HFF-Myc (cell line): ENCODE data around the gene CACNA1S.
A peak's percentile ranks its signal among the peaks of the same experiment; 100 is the strongest.

Experiments
- DNase-seq: peaks from one replicate; pipeline ENCODE4 v3.0.0-alpha.2; 2011; ENCODE audit warnings: low read depth; ENCODE audit errors: extremely low read depth
- H3K4me3 ChIP-seq: replicated peaks from 2 replicates; pipeline ENCODE4 v1.5.1; 2011; ENCODE audit warnings: low read depth, mild to moderate bottlenecking, control low read depth, low read length
- CTCF ChIP-seq: IDR thresholded peaks from 2 replicates; pipeline ENCODE4 v1.5.1; 2012; ENCODE audit warnings: mild to moderate bottlenecking, low read depth, low read length, control low read depth; ENCODE audit errors: missing control alignments

The CACNA1S gene

GRCh38 chr1:201022820-201023516 is 89.3 kb downstream of the CACNA1S start:
- DNase-seq: no peak
- peak overlapping the region; percentile 28 for H3K4me3 ChIP-seq
- no peak for TF ChIP-seq CTCF

- no peak for DNase-seq
- no peak overlapping the region for H3K4me3 ChIP-seq
- TF ChIP-seq CTCF: no peak
These were observed 89.8 kb downstream of the CACNA1S start for GRCh38 chr1:201022493-201022819.

GRCh38 chr1:201021630-201022492 is 90.4 kb downstream of the CACNA1S start:
- DNase-seq: no peak
- TF ChIP-seq CTCF: no peak
- no peak overlapping the region for H3K4me3 ChIP-seq

- H3K4me3 ChIP-seq: no peak overlapping the region
- DNase-seq: no peak
- TF ChIP-seq CTCF: peak; percentile 32
These were observed 91.3 kb downstream of the CACNA1S start for GRCh38 chr1:201020721-201021629.

- no peak overlapping the region for H3K4me3 ChIP-seq
- TF ChIP-seq CTCF: no peak
- DNase-seq: no peak
These were observed 92.1 kb downstream of the CACNA1S start for GRCh38 chr1:201020040-201020591.

GRCh38 chr1:201019321-201019977 is 92.8 kb downstream of the CACNA1S start:
- H3K4me3 ChIP-seq: no peak overlapping the region
- TF ChIP-seq CTCF: no peak
- no peak for DNase-seq
